HG03139 (cell line): ENCODE data around the gene GPR162.
"Not testable (repeated sequence)": the region's sequence is repeated elsewhere in the genome, so short reads cannot be mapped to it uniquely, and the experiment has no call there.

Experiments
- ATAC-seq: cut with Tn5 transposase; IDR thresholded peaks from one replicate; pipeline ENCODE4 v1.9.1; 2021; ENCODE audit not compliant: unreplicated experiment

GPR162 gene

GRCh38 chr12:6871052-6871957, 49.7 kb downstream of the GPR162 start:
- no peak for ATAC-seq

GRCh38 chr12:6872073-6873048, 50.7 kb downstream of the GPR162 start:
- no peak for ATAC-seq

GRCh38 chr12:6873094-6874014, 51.7 kb downstream of the GPR162 start, which contains the start of gene SPSB2:
Gene SPSB2 (minus strand): TSS chr12:6873303. CDS start chr12:6872901, 402 bp downstream.
- peak; percentile 75 for ATAC-seq

GRCh38 chr12:6874015-6874368, 52.4 kb downstream of the GPR162 start:
- not testable (repeated sequence) for ATAC-seq
